RWPE1 (cell line): Measurements from ENCODE around the gene SFT2D1.
A peak's percentile ranks its signal among the peaks of the same experiment; 100 is the strongest.
"Not testable (repeated sequence)": the region's sequence is repeated elsewhere in the genome, so short reads cannot be mapped to it uniquely, and the experiment has no call there.

ENCODE experiments used
- CTCF ChIA-PET: fragments of 350-600 bp; sonication (Branson Sonifier 250); formaldehyde crosslinking; extraction: SDS; loops from one replicate; lab custom pipeline; 2021; lab: Yijun Ruan, JAX
- POLR2A ChIA-PET: fragments of 400-600 bp; formaldehyde crosslinking; extraction: SDS; loops from one replicate; lab custom pipeline; 2020; ENCODE audit warnings: antibody characterized with exemption; ENCODE audit not compliant: low non-redundant PET; lab: Yijun Ruan, JAX
- DNase-seq: peaks from one replicate; pipeline ENCODE4 v3.0.0; 2012; ENCODE audit warnings: low spot score
- H3K27ac ChIP-seq: fragments of 450-650 bp; 2 replicates; pipeline ENCODE4 v1.5.1; 2017
- TF ChIP-seq, protein P1 (sequence below): fragments of 450-650 bp; conservative IDR thresholded peaks from 2 replicates; pipeline ENCODE4 v1.5.1; 2017; ENCODE audit warnings: low read depth, mild to moderate bottlenecking

The SFT2D1 gene

DNA sequence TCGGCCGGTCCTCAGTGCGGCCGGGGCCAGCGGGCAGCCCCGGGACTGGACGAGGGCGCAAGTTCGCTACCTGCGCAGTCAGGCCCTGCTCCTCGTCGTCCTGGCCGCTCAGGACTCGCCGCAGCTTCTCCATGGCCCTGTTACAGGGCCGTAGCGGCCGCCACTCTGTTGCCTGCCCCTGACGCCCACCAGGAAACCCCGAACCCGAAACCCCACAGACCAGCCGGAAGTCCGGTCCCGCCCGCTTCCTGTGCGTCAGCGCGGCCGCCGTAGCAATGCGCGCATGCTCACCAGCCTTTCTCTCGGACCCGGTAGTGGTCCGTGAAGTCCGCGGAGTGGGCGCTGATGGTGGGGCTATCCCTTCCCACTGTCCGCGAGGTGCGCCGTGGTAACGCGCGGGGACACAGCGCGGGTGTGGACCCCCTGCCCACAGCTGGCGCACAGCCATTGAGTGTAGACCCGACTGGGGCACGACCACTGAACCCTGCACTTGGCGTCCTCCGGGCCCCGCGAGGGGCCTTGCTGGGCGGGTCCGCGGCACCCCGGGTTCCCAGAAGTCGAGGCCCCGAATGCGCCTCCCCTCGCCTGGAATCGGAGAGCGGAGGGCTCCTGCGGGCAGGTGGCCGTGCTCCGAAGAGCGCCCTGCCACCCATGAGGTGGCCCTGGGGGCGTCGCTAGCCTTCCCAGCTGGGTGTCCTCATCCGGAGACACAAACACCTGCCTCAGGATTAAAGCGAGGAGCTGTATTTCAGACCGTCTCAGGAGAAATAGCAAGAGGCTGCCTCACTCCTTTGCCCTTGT, at the start of gene SFT2D1:
TSS of gene SFT2D1 (minus strand) at position 197 of the 801 bp plus-strand sequence. CDS start at position 133, 64 bp downstream.
- peak within 1 kb of the TSS; percentile 74 for H3K27ac ChIP-seq
- DNase-seq: peak; percentile 78
- ChIA-PET POLR2A (no interaction called here), CTCF (no interaction called here)
- TF ChIP-seq, protein P1, sequence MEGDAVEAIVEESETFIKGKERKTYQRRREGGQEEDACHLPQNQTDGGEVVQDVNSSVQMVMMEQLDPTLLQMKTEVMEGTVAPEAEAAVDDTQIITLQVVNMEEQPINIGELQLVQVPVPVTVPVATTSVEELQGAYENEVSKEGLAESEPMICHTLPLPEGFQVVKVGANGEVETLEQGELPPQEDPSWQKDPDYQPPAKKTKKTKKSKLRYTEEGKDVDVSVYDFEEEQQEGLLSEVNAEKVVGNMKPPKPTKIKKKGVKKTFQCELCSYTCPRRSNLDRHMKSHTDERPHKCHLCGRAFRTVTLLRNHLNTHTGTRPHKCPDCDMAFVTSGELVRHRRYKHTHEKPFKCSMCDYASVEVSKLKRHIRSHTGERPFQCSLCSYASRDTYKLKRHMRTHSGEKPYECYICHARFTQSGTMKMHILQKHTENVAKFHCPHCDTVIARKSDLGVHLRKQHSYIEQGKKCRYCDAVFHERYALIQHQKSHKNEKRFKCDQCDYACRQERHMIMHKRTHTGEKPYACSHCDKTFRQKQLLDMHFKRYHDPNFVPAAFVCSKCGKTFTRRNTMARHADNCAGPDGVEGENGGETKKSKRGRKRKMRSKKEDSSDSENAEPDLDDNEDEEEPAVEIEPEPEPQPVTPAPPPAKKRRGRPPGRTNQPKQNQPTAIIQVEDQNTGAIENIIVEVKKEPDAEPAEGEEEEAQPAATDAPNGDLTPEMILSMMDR: no peak

DNA sequence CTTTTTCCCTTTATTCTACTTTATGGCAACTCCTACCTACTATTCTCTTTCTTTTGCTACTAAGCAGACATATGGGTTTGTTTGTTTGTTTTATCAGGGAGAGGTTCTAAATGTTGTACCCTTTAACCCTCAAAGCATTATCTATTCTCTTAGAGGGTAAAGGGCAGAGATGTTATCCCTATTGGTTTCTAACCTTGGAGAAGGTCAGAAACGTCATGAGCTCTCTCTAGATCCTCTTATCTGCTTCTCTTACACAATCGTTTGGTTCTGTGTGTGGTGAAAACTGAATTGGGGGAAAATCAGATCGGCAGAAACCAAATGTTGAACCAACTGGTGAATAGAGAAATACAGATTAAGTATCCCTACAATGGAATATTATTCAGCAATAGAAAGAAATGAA, 46.8 kb upstream of the SFT2D1 start:
- no peak overlapping the region for H3K27ac ChIP-seq
- CTCF ChIA-PET: no interaction called here
- TF ChIP-seq, protein P1: no peak
- POLR2A ChIA-PET: no interaction called here
- no peak for DNase-seq

DNA sequence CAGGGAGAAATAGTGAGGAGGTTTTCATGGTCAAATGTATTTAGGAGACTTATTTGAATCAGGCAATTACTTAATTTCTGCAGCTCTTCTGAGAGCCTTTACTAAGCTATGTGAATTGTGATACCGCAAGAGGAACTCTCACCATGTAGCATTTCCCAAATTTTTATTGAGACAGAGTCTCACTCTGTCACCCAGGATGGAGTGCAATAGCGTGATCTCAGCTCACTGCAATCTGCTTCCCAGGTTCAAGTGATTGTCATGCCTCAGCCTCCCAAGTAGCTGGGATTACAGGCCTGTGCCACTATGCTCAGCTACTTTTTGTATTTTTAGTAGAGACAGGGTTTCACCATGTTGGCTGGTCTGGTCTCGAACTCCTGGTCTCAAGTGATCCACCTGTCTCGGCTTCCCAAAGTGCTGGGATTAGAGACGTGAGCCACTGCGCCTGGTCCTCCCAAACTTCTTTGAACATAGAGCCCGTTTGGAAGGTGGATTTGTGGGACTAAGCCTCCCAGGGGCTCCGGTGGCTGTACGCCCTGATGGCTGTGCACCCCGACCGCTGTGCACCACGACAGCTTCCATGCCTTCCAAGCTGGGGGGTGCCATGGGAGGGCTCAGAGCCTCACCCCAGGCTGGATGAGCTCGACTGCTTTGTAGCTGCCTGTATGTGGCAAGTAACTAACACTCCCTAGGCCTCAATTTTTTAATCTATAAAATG, 46.1 kb upstream of the SFT2D1 start:
- TF ChIP-seq, protein P1: no peak
- no peak overlapping the region for H3K27ac ChIP-seq
- POLR2A ChIA-PET: no interaction called here
- CTCF ChIA-PET: interaction anchor here (1.1 to 1.5 kb wide), 3 partner anchors 12 to 107 kb away, joined by 3 to 4 read pairs (median 3); no protein-coding TSS in a partner anchor
- DNase-seq: no peak

DNA sequence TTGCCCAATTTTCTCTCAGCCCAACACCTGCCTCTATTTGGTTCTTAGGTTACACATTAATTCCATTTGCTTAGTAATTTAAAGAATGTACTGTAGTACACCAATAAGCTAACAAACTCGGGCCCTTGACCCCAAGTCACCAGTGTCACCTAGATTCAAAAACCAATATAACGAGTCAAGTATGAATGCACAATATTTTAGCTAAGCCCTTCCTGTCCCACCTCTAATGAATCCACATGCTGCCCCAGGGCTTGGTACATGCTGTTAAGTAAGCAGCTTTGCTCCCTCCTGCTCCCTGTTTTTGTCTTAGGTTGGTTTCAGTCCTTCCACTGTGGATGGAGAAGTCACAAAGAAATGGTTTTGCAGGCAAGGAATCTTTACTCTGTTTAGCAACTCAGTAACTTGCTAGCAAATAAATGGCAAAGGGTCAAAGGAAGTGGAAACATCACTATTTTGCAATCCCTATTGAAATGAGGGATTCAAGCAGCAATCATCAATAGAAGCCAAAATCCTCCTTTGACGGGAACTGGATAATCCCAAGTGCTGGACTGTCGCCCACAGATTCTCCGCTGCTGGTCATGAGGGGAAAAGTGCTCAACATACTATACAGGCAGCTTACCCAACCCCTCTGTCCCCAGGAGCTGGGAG, 45.4 kb upstream of the SFT2D1 start:
- TF ChIP-seq, protein P1: no peak
- no peak for DNase-seq
- H3K27ac ChIP-seq: no peak overlapping the region
- ChIA-PET CTCF (interaction anchor here (1.1 to 1.5 kb wide), 3 partner anchors 13 to 107 kb away, joined by 3 to 4 read pairs (median 3); no protein-coding TSS in a partner anchor), POLR2A (no interaction called here)

DNA sequence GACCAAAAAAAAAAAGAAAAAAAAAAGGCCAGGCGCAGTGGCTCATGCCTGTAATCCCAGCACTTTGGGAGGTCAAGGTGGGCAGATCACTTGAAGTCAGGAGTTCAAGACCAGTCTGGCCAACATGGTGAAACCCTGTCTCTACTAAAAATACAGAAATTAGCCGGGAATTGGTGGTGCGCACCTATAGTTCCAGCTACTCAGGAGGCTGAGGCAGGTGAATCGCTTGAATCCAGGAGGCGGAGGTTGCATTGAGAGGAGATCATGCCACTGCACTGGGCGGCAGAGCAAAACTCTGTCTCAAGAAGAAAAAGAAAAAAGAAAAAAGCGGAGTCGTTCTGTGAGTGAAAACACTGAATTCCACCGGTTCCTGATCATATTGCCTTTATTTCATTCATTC, 44.8 kb upstream of the SFT2D1 start:
- DNase-seq, H3K27ac ChIP-seq, POLR2A ChIA-PET: not testable (repeated sequence)
- CTCF ChIA-PET: interaction anchor here (1.1 to 1.5 kb wide), 2 partner anchors 74 to 106 kb away, joined by 3 to 4 read pairs; no protein-coding TSS in a partner anchor

DNA sequence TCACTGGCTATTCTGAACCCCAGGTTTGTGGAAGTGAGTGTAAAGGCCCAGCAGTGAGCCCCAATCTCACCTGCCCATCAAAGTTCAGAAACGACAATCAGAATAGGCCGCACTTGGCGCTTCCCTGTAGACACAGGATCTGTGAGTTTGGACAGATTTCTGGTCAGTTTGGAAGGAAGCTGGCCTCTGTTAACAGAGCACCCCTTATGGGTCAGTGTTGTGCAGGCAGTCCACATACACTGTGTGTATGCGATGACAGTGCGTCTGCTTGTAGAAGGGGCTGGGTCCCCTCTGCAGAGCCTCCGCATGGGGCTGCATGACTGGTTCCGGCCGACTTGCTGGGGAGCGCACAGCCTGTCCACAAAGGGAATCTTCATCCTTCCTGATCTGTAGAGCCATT, 43.8 kb upstream of the SFT2D1 start:
- ChIA-PET CTCF (no interaction called here), POLR2A (no interaction called here)
- TF ChIP-seq, protein P1: no peak
- DNase-seq: no peak
- no peak overlapping the region for H3K27ac ChIP-seq
